A673 (cell line): ENCODE results near the gene KRTAP4-8. TPM values are rescaled to one million over a fixed set of nuclear protein-coding genes. Genes with fewer than 3 reads are reported as not detected.
"Not testable (repeated sequence)": the region's sequence is repeated elsewhere in the genome, so short reads cannot be mapped to it uniquely, and the experiment has no call there.

ENCODE experiments used
- BruUV-seq: library from RNA; stranded (reverse); fragments of 400-500 nt; replicated peaks from 2 replicates; lab custom pipeline; 2021; lab: Mats Ljungman, UMichigan
- CTCF ChIA-PET: fragments of 300-600 bp; sonication (Branson Sonifier 250); formaldehyde crosslinking; loops from one replicate; lab custom pipeline; 2022; ENCODE audit warnings: antibody characterized with exemption; lab: Charles Lee
- POLR2A ChIA-PET: fragments of 300-600 bp; sonication (Branson Sonifier 250); formaldehyde crosslinking; loops from one replicate; lab custom pipeline; 2022; ENCODE audit warnings: antibody characterized with exemption; ENCODE audit not compliant: low non-redundant PET; lab: Charles Lee
- DNase-seq: peaks from one replicate; pipeline ENCODE4 v3.0.0-alpha.2; 2015; ENCODE audit warnings: low spot score
- H3K27ac ChIP-seq: fragments of 200-600 bp; sonication (generic); 2 replicates; pipeline ENCODE4 v1.5.1; 2016; ENCODE audit warnings: mixed run types, low read depth, mild to moderate bottlenecking, mixed read lengths, antibody characterized with exemption, low read length; ENCODE audit not compliant: poor library complexity, severe bottlenecking
- H3K27me3 ChIP-seq: fragments of 200-600 bp; sonication (generic); replicated peaks from 2 replicates; pipeline ENCODE4 v1.6.1; 2017; ENCODE audit warnings: mixed run types, low read depth, mild to moderate bottlenecking, mixed read lengths, antibody characterized with exemption, low read length; ENCODE audit not compliant: insufficient read depth, poor library complexity
- H3K36me3 ChIP-seq: fragments of 200-600 bp; sonication (generic); 2 replicates; pipeline ENCODE4 v1.6.1; 2016; ENCODE audit warnings: mixed run types, mild to moderate bottlenecking, mixed read lengths, antibody characterized with exemption, low read length; ENCODE audit not compliant: insufficient read depth, poor library complexity, severe bottlenecking
- H3K4me1 ChIP-seq: fragments of 200-600 bp; sonication (generic); 2 replicates; pipeline ENCODE4 v1.6.1; 2017; ENCODE audit warnings: mixed run types, mild to moderate bottlenecking, mixed read lengths, antibody characterized with exemption, low read length; ENCODE audit not compliant: insufficient read depth, poor library complexity, severe bottlenecking
- H3K4me3 ChIP-seq: fragments of 200-600 bp; sonication (generic); 2 replicates; pipeline ENCODE4 v1.5.1; 2016; ENCODE audit warnings: low read depth, mixed run types, mild to moderate bottlenecking, mixed read lengths, low read length; ENCODE audit not compliant: poor library complexity, severe bottlenecking
- H3K9me3 ChIP-seq: fragments of 200-600 bp; sonication (generic); 2 replicates; pipeline ENCODE4 v1.6.1; 2016; ENCODE audit warnings: mixed run types, low read depth, mild to moderate bottlenecking, mixed read lengths, antibody characterized with exemption, low read length; ENCODE audit not compliant: poor library complexity, severe bottlenecking
- EZH2 ChIP-seq: fragments of 200-600 bp; sonication (generic); IDR thresholded peaks from 2 replicates; pipeline ENCODE4 v1.6.1; 2017; ENCODE audit warnings: borderline replicate concordance, low read depth, mild to moderate bottlenecking, mixed read lengths, antibody characterized with exemption, low read length; ENCODE audit not compliant: poor library complexity, severe bottlenecking
- intact Hi-C: fragments of 100-400 bp; cut with micrococcal nuclease; formaldehyde crosslinking; loops from one replicate; pipeline ENCODE4 v1.10.0; 2022; ENCODE audit not compliant: unreplicated experiment
- total RNA-seq: library from RNA; stranded (reverse); gene quantifications from 2 replicates; pipeline ENCODE4 v1.2.3, GENCODE V29; 2021
- TF ChIP-seq, protein P1 (sequence below): fragments of 300-800, 200-600 bp; sonication (generic); conservative IDR thresholded peaks from 2 replicates; pipeline ENCODE4 v1.5.1; 2017; ENCODE audit warnings: low read depth, mild to moderate bottlenecking, antibody characterized with exemption, low read length, moderate library complexity, mixed read lengths

Gene KRTAP4-8
- total RNA-seq, 1 experiment from 2014 or later: not detected

DNA sequence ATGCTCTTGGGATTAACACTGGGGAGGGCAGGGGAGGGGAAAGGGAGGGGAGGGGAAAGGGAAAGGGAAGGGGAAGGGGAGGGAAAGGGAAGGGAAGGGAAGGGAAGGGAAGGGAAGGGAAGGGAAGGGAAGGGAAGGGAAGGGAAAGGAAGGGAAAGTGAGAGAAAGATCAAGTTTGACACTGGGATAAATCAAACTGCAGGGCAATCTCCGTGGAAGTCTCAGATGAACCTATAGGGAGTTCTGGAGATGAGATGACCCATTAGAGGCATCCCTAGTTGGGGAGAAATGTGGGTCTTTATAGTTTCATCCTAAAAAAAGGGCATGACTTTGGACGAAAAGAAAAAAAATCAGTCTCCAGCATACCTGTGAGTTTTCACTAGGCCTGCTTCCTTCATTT lies 23.8 kb upstream of the KRTAP4-8 start:
- no peak for DNase-seq
- no TSS peak for BruUV-seq
- intact Hi-C loops: no loop called here
- Histone ChIP-seq H3K27ac (no peak overlapping the region), H3K36me3 (no peaks in the 10 kb centered on the region), H3K4me1 (no peaks in the 10 kb centered on the region), H3K4me3 (no peak overlapping the region), H3K9me3 (no peaks in the 10 kb centered on the region), H3K27me3 (no peaks in the 10 kb centered on the region)
- TF ChIP-seq, protein P1, sequence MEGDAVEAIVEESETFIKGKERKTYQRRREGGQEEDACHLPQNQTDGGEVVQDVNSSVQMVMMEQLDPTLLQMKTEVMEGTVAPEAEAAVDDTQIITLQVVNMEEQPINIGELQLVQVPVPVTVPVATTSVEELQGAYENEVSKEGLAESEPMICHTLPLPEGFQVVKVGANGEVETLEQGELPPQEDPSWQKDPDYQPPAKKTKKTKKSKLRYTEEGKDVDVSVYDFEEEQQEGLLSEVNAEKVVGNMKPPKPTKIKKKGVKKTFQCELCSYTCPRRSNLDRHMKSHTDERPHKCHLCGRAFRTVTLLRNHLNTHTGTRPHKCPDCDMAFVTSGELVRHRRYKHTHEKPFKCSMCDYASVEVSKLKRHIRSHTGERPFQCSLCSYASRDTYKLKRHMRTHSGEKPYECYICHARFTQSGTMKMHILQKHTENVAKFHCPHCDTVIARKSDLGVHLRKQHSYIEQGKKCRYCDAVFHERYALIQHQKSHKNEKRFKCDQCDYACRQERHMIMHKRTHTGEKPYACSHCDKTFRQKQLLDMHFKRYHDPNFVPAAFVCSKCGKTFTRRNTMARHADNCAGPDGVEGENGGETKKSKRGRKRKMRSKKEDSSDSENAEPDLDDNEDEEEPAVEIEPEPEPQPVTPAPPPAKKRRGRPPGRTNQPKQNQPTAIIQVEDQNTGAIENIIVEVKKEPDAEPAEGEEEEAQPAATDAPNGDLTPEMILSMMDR: no peak
- no peak for TF ChIP-seq EZH2
- POLR2A ChIA-PET: no interaction called here
- CTCF ChIA-PET: no interaction called here

DNA sequence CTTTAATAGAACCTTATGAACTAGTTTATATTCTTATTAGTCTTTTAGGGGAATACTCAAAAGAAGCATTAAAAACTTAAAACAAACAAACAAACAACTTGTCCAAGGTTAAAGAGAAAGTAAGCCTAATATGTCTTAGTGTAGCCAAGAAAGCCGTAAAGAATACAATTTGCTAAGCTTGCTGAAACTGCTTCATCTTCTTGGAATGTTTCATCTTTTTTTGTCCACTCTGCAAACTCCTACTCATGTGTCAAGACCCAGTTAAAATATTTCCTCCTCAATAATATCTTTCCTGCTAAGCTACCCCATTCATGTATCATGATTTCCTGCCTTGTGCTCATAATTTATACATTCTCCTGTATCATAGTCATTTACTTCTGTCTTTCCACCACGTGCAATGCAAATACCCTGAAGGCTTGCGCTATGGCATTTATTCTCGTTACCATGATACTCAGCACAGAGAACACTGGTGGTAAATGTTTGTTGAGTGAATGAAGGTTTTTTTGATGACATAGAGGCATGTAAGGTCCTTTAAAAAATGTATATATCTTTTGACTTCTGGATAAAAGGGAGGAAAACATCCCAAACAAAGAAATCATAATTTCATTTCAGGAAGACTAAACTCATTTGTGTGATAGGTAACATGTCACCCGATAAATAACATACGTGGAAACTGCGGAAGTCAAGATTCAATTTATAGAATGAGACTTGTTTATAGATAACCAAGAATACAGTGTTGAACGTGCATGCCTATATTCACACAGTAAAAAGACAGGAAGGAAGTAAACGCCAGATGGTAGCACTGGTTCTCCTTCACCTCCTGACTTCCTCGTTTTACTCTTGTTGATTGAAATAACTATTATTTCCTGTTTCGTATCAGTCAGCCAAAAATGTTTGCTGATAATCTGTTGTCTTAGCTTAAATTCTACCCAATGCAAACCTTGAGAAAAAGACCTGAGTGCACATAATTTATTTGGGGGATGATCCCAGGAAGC lies 22.1 kb upstream of the KRTAP4-8 start:
- H3K27me3 ChIP-seq, H3K4me3 ChIP-seq, H3K4me1 ChIP-seq, BruUV-seq, H3K36me3 ChIP-seq, DNase-seq, POLR2A ChIA-PET, H3K9me3 ChIP-seq, intact Hi-C loops, CTCF ChIA-PET, H3K27ac ChIP-seq: not testable (repeated sequence)

DNA sequence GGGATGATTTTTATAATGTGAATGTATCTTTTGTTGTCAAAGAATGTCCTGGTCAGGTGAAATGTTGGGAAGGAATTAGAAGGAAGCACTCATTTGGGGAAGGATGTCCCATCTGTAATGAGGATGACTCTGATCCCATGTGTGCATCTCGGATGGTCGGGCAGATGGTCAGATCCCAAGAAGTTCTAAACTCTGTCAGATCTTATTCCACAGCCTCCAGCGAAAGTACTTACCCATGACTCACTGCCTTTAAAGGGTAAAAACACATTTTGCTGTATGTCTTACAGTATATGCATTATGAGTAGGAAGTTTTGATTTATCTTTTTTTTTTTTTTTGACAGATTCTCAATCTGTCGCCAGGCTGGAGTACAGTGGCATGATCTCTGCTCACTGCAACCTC lies 20.8 kb upstream of the KRTAP4-8 start:
- no peaks in the 10 kb centered on the region for H3K9me3 ChIP-seq

DNA sequence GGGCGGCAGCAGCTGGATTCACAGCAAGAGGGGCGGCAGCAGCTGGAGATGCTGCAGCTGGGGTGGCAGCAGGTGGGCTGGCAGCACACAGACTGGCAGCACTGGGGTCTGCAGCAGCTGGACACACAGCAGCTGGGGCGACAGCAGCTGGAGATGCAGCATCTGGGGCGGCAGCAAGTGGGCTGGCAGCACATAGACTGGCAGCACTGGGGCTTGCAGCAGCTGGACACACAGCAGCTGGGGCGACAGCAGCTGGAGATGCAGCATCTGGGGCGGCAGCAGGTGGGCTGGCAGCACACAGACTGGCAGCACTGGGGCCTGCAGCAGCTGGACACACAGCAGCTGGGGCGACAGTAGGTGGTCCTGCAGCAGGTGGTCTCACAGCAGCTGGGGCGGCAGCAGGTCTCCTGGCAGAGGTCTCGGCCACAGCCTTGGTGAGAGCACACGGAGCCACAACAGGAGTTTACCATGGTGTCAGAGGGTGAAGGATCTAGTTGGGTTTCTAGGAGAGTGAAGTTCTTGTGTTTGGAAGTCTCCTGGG lies 20.0 kb upstream of the KRTAP4-8 start, which contains the start of gene KRTAP4-11:
KRTAP4-11 (minus strand) TSS at position 528 of the 541 bp plus-strand sequence; CDS start at position 470, 58 bp downstream.
- intact Hi-C loops, POLR2A ChIA-PET, DNase-seq, H3K4me3 ChIP-seq, H3K9me3 ChIP-seq, BruUV-seq, H3K36me3 ChIP-seq, H3K27ac ChIP-seq, H3K27me3 ChIP-seq, CTCF ChIA-PET, H3K4me1 ChIP-seq: not testable (repeated sequence)

More for the DNA sequence above, 20.8 kb upstream of the KRTAP4-8 start:
- intact Hi-C loops: no loop called here
- no peak for TF ChIP-seq EZH2
- TF ChIP-seq, protein P1: no peak
- Histone ChIP-seq H3K4me1 (no peaks in the 10 kb centered on the region), H3K27ac (no peak overlapping the region), H3K27me3 (no peaks in the 10 kb centered on the region), H3K36me3 (no peaks in the 10 kb centered on the region), H3K4me3 (no peak overlapping the region)
- POLR2A ChIA-PET: no interaction called here
- BruUV-seq: no TSS peak
- no peak for DNase-seq
- CTCF ChIA-PET: no interaction called here
